HG03135 (cell line): ENCODE measurements around the gene PRDM15.

Source experiments
- ATAC-seq: cut with Tn5 transposase; IDR thresholded peaks from one replicate; pipeline ENCODE4 v1.9.1; 2021; ENCODE audit warnings: mild to moderate bottlenecking, moderate library complexity; ENCODE audit not compliant: unreplicated experiment

PRDM15 gene

DNA sequence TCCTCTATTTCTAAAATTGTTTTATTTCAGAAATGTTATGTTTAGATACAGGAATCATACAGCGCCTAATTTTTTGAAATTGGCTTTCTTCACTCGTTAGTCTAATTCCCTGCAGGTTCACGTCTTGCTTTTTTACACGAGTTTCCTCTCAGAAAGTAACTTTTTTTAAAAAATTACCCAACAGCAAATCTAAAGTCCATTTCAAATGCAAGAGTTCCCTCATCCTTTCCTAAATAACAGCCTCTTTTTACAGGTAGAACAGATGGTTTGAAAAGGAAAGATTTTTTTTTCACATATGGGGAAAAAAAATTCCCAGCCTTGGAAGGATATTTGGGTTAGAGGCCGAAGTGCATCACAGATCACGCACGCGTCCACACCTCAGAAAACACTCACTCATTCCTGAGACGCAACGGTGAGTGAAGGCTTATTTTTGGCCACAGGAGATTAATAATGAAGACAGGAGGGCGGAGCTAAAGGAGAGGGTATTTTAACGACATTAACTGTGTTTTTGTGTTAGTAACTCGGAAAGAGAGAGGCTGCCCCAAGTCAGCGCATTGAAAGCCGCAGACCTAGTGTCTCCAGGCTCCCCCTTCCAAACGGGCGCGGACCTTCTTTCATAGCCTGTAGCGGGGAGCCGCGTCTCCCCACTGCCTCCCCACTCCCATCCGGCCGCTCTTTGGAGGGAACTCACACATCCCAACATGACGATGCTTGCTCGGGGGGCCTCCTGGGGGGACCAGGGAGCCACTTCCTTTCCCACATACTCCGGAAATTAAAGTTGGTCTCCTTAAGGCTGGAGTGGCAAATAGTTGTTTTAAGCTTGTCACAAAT, 111.3 kb downstream of the PRDM15 start:
- ATAC-seq, result no peak

DNA sequence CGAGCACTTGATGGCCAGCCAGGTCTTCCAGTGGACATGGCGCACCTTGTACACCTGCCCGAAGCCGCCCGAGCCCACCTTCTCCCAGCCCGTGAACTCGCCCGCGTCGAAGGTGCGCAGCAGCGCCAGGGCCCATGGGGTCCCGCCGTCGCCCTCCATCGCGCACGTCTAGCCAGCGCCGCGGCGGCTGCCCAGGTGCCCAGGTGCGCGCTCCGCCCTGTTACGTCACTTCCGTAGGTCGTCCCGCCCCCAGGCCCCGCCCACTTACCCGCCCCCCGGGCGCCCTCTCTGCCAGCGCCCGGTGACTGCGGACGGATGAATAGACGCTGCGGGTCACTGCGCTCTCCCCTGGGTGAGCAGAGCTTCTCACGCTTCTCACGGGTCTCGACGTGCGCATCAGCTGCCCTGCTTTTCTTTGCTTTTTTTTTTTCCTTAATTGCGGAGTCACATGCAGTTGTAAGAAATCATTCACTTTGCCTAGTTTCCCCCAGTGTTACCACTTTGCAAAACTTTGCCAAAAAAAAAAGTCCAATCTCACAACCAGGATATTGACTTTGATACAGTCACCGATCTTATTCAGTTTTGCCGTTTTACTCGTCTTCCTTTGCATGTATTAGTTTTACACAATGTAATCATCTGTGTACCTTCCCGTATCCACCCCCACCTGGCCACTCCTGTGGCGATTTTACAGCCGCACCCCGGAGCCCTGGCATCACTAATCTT, 112.1 kb downstream of the PRDM15 start, which contains the start of gene RIPK4:
RIPK4 (minus strand) TSS at position 170 of the 723 bp plus-strand sequence; CDS start at position 159, 11 bp downstream.
- no peak for ATAC-seq

DNA sequence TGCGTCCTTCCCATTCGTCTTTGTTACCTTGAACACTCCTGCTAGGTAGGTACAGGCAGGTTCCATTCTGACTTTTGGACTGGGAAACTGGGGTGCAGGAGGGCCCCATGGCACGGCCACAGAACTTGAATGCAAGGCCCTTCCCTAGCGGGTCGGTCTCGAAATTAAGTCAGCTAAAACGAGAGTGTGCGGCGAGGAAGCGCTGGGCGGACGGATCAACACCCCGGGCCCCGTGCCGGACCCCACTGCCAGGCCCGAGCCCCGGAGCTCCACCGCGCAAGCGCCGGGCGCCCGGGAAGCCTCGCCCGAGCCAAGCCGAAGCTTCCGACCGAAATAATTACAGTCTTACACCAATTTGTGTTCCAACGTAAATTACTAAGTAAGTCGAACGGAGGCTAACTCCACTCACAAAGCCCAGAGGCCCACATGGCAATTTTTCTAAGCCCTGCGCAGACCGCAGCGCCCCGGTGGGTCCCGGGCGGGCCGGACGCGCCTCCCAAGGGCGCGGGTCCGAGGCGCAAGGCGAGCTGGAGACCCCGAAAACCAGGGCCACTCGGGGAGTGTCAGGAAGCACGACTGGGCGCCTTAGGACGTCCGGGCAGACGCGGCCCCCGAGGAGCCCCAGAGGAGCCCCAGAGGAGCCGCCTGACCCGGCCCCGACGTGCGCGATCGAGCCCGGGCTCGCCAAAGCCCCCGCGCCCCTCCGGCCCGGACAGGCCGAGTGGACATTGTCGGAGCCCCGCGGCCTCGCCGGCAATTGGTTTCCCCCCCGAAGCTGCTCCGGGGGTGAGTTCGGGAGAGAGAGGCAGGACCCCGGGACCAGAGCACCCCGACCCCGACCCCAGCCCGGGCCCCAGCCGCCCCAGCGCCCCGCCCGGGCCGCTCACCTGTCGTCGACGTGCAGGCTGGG, 112.9 kb downstream of the PRDM15 start:
- ATAC-seq, result no peak

DNA sequence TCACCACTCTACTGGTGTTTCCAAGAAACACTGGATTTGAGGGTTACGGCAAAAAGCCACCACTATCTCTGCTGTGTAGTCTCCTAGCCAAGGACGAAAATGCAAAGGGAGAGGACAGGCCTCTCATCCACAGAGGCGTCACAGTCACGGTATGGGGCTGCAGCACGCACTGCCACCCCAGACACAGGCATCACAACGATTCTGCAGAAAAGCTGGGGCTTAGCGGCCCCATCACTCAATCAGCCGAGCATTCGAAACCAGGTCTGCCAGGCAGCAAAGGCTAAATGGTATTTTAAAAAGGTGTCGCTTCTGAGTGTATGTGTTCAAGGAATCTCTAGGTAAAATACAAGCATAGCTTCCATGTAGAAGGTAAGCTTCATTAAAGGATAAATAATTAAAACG, 113.7 kb downstream of the PRDM15 start:
- no peak for ATAC-seq

DNA sequence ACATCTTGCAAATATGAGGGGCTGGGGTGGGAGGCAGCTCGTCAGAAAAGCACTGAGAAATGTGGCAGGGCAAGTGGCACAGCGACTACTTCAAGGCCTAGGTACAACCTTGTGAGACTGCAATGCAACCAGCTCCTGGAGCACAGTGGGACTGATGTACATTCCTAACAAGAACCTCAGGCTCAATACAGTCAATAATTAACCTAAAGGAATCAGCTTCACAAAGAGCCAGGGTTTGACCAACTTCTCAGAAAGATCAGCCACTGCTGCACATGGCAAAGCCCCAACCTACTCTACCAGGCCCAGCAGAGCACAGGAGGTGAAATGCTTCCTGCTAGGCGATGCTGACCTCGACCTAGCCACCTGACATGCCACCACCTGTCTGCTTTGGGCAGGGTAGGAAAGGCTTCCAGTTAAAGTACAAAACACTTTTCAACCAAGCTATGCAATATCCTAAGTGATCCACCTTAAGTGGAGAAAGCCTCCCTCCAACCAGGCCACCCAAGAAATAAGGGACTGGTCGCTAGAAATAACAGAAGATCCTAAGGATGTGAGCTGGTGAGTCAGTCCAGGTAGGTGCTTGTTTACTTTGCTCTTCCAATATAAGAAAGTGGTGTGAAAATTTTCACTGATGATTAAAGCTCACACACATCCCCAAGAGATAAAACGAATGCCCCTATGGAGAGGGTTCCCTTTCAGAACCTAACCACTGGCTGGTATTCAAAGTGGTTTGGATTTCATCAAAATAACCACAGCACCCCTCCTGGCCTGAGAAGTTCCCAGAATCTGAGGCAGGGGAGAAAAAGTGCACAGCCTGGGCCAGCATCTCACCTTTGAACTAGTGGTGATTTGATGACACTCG, 114.4 kb downstream of the PRDM15 start:
- ATAC-seq, result no peak

DNA sequence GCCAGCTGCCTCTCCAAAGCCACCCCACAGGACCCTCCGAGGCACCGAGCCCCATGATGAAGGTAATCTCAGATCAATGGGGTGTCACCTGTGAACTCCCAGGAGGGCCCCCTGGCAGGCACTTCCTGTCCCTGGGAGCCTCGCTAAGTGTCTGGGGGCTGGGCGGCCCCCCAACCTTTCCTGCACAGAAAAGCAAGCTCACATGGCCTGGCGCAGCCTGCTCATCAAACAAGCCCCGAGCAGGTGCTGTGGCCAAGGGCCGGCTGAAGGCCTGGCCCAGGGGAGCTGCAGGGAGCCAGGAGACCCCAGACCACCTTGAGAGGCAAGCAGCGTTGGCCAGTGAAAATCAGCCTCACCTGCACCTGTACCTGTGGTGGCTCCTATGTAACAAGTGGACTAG, 115.1 kb downstream of the PRDM15 start:
- no peak for ATAC-seq

DNA sequence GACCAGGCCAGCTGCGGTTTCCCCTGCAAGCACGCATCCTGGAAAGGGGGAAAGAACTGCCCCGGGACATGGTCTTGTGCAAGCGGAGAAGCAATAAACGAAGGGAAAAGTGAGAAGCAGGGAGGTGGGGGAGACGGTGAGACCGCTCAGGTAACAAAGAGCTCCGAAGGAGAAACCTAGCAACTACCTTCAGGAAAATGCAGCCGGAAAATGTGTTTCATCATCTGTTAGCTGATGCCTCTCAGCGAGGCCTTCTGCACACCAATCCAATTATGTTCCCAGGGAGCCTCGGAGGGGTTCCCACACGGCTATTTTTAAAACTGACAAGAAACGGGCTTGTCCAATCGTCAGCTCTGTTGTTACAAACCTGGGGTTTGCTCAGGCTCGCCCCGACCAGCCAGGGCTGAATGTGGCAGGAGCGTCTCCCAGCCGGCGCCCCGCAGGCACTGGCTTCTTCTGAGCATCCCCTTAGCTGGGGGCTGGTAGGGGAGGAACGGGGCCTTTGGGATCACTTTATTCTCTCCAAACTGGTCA, 115.7 kb downstream of the PRDM15 start:
- ATAC-seq, result no peak

DNA sequence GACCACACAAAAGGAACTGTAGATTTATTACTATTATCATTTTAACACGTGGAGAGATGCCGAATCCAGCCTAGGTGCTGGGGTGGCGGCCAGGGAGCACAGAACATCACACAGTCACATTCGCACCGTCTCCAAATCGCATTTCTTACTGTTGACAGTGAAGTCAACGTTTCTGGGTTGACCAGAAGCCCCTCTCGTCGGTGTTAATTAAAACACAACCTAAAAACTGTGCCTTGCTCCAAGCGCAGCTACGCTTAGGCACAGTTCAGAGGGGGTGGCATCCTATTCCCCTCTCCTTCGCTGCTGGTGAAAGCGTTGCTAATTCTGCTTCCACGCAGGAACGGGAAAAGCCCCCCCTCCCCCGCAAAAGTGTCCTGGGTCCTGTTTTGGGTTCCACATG, 116.4 kb downstream of the PRDM15 start:
- no peak for ATAC-seq

DNA sequence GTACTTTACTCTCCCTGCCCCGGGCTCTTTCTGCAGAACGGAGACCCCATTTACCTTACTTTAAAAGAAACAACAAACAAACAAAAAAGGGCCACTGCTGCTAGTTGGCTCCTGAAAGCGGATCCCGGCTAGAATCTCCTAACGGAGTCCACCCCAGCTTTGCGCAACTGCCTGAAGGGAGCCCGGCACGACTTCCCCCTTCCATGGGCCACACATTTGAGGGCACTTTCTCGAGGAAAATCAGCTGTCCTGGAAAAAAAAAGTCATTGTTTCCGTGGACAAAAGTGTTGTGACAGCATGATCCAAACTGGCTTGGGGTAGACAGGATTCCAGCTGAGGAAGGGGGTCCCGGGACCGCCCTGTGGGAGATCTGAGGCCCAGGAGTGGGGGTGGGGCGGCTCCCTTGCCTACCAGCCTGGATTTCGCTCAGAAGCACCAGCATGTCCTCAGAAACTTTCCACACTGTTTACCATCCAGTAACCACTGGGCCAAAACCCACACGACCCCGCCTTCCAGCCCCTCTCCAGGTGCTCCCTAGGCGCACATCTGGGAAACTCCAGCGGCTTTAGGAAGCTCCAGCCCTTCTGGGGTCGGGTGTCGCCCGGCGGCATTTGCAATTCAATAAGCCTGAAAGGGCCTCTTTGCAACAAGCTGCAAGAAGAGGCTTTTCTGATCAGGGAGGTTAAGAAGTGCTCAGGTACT, 117.1 kb downstream of the PRDM15 start:
- no peak for ATAC-seq

DNA sequence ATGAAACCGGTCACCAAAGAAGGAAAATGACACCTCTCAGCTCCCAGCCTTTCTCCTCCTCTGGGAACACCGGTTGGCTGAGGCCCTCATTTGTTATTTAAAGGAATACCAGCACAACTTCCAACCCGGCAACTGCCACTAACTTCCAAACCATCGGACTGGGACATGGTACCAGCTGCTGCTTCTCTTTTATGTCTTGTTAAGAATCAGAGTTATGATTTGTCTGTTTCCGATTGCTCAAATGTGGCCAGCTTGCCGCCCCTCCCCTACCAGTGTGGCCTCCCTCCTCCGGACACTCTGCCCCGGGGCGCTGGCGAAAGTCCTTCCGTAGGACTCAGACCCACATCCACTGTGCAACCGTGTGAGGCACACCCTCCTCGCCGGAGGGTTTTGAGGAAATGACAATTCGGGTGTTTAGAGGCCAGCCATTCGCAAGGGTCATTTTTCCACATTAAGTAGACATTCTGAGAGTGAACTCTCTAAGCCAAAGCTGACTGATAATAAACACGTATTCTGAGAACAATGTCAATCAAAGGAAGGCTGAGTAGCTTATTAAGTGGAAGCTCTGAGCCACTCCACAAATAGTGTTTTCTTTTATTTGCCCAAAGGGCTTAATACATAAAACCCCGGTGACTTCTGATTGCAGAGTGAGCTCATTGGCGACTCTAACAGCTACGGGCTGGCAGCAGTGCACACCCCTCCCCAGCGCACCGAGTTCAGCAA, 117.8 kb downstream of the PRDM15 start:
- ATAC-seq, result no peak

DNA sequence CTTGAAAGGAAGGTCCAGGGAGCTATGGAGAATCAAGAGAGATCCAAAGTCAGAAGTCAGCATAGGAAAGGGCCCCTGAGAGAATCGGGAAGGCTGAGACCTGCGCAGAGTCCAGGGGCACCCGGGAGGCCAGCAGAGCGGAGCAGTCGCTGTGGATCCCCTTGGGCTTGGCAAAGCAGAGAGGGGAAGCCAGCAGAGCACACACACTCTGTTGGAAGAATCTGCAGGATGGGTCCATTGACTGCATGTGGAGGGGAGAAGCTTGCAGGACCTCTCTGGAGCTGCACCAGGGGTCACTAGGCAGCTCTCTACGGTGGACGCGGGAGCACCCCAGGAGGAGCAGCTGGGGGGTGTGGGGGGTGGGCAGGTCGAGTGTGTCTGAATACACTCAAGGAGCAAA, 118.7 kb downstream of the PRDM15 start:
- no peak for ATAC-seq

DNA sequence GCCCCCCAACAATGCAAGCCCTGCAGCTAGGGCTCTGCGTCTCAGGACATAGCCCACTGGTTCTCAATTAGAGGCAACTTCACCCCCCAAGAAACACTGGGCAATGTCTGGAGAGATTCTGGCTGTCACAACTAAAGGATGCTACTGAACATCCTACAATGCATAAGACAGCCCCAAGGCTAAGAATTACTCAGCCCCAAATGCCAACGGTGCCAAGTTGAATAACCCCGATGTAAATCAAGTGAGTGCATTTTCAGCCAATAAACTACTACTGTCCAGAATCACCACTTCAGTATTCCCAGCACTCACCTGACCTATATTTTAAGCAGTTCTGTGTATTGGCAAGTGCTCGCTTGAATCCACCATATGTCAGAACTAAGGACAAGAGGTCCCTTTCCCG, 119.2 kb downstream of the PRDM15 start:
- ATAC-seq, result no peak

DNA sequence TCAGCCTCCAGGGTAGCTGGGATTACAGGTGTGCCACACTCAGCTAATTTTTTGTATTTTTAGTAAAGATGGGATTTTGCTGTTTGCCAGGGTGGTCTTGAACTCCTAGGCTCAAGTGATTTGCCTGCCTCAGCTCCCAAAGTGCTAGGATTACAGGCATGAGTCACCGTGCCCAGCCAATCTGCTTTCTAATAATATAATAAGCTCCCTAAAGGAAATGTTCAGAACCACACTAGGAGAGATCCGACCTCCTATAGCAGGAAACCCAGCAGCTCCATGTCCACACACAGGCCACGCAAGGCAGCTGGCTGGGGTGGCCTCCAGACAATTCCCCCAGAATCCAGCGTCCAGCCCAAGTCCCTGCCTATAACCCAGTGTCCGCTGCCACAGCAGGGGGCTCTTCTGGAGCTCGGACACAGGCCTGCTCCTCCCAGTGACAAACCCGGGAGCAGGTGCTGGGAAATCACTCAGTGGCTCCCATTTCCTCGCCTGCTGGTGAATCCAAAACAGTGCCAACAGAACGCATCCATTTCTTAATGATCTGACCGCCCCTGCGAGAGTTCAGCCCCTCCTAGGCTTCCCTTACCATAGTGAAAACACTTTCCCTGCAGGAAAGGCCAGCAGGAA, 119.8 kb downstream of the PRDM15 start:
- no peak for ATAC-seq

DNA sequence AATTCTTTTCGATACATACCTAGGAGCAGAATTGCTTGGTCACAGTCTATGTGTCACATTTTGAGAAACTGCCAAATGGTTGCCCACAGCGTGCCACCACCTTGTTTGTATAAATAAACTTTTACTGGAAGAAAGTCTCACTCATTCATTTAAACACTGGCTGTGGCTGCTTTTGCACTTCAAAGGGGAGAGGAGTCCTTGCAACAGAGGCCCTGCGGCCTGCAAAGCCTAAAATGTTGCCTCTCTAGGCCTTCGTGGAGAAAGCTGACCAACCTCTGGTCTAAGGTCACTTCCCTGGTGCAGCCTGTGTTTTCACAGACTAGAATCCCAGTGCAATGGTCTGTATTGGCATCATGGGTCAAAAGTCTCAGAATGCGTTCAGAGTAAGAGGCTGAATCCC, 120.6 kb downstream of the PRDM15 start:
- ATAC-seq, result no peak

DNA sequence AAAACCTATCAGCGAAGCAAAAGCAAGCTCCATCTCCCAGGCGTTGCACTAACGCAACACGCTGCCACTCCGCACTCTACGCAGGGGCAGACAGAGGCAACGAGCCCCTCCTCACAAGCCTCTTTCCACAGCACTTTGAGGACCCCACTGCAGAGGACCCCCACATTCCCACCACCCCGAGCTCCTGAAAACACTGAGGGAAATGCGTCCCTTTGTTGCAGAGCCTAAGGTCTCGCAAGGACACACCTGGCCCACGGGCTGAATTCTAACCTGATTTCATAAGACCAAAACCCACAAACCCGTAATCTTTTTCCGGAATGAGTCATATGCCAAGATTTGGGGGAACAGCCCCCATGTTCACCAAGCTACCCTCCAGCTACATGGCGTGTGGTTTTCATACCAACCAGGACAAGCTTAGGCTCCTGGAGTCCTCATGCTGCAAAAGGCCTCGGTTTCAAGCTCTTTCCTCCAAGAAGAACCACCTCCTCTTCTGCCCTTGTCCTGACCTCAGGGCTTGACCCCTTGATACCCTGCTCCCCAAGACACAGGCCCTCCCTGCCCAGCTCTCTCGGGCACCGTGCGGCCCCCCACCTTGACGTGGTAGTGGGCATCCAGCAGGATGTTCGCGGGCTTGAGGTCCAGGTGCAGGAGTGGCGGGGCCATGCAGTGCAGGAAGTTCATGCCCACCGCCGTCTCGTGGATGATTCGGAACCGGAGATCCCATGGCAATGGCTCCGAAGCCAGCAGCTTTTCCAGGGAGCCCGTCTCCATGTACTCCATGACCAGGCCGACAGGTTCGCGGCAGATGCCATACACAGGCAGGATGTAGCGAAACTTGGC, 123.0 kb downstream of the PRDM15 start:
- ATAC-seq, result no peak

DNA sequence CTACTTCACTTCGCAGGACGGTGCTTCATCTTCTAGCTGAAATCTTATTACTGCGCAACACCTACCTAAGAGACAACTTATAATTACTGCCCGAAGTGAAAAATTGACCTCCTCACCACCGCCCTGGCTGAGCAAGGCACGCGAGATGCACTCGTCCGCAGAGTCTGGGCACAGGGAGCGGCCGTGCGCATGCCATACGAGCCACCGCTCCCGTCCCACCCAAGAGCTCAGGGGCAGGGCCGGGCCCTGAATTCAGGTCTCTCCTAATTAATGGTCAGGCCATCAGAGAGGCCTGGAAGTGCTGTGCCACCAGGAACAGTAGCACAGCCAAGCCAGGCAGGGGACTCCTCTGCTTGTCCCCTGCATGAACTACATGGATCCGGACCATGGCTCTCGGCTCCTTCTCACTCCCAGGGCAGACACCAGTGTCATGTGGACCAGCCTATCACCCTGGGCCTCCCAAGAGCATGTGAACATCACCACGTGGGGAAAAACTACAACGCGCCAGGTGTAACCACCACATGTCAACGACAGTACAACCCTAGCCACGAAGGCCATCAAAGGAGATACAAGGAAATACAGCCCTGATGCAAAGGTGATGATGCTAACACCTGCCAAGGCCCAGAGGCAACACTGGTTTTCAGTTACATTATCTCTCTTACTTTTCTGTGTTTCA, 123.7 kb downstream of the PRDM15 start:
- no peak for ATAC-seq

DNA sequence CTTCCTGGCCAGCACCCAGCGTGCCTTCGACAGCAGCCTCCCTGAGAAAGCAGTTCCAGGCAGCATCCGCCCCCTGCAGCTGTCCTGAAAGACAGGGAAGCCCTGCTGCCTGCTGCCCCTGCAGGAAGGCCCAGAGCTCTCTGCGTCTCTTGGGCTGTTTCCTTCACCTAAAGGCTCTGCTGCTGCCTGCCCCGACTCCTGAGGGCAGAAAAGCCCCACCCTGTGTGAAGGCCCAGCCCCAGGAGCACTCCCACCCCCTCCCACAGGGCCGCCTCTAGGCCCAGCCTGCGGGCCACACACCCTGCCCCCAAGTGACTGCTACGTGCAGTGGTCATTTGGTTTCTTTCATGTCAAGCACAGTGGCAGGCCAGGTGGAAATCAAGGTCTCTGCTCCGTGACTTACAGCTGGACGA, 124.7 kb downstream of the PRDM15 start:
- ATAC-seq, result no peak
